Hippocampal formation (tissue), 2 donors: ENCODE measurements around the gene SCAPER.
"Not testable (repeated sequence)": the region's sequence is repeated elsewhere in the genome, so short reads cannot be mapped to it uniquely, and the experiment has no call there.

Experiments used
- DNase-seq, 2 donors: peaks; one replicate each; lab custom pipeline; 2025; lab: John Stamatoyannopoulos, UW

The SCAPER gene

GRCh38 chr15:76480267-76480666 lies 424.9 kb downstream of the SCAPER start:
- no peak for DNase-seq

- DNase-seq, result no peak
Measured at GRCh38 chr15:76470691-76471090, 434.4 kb downstream of the SCAPER start.

GRCh38 chr15:76468722-76469121 lies 436.4 kb downstream of the SCAPER start:
- DNase-seq, result no peak

GRCh38 chr15:76467136-76467535 lies 438.0 kb downstream of the SCAPER start:
- no peak for DNase-seq

- no peak for DNase-seq
Measured at GRCh38 chr15:76465728-76466127, 439.4 kb downstream of the SCAPER start.

GRCh38 chr15:76464247-76464646 lies 440.9 kb downstream of the SCAPER start:
- DNase-seq, result no peak

DNA sequence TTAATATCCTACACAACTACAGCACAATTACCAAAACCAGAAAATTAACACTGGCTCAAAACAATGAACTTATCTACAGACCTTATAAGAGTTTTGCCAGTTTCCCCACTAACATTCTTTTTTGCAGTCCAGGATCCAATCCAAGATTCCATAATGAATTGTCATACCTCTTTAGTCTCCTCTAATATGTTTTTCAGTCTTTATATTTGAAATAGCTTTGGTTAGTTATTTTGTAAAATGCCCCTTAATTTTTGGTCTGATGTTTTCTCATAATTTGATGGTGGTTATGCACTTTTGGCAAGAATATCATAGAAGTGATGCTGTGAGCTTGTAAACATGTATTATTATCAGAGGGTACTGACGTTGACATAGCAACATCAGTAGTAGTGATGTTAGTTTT lies 444.3 kb downstream of the SCAPER start:
- no peak for DNase-seq

DNA sequence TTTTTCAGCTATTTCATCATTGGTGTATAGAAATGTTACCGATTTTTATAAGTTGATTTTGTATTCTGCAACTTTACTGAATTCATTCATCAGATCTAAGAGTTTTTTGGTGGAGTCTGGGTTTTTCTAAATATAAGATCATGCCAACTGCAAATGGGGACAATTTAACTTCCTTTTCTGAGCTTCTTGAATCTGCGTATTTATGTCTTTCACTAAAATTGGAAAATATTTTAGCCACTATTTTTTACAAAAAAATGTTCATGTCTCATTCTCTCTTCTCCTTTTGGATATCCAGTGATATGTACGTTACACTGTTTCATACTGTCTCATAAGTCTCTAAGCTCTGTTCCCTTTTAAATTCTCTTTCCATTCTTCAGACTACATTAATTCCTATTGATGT lies 444.8 kb downstream of the SCAPER start:
- DNase-seq, result no peak

GRCh38 chr15:76451540-76451939 lies 453.6 kb downstream of the SCAPER start:
- DNase-seq, result no peak

GRCh38 chr15:76449455-76449854 lies 455.7 kb downstream of the SCAPER start:
- DNase-seq, result no peak

DNA sequence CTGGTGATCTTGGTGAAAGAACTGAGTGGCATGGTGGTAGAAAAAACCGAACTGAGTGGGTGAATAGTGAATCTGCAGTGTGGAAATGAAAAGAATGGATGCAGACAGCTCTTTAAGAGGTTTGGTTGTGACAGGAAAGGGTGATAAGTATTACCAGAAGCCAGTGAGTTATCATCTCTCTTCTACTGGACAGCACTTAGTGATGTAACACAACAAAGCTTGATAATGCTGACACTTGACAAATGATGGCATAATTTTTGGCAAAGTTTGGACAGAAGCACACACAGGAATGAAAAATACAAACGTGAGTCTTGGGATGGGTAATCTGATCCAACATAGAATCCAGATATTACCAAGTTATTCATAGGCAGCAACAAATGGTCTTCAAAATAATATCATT lies 456.4 kb downstream of the SCAPER start:
- DNase-seq, result no peak

DNA sequence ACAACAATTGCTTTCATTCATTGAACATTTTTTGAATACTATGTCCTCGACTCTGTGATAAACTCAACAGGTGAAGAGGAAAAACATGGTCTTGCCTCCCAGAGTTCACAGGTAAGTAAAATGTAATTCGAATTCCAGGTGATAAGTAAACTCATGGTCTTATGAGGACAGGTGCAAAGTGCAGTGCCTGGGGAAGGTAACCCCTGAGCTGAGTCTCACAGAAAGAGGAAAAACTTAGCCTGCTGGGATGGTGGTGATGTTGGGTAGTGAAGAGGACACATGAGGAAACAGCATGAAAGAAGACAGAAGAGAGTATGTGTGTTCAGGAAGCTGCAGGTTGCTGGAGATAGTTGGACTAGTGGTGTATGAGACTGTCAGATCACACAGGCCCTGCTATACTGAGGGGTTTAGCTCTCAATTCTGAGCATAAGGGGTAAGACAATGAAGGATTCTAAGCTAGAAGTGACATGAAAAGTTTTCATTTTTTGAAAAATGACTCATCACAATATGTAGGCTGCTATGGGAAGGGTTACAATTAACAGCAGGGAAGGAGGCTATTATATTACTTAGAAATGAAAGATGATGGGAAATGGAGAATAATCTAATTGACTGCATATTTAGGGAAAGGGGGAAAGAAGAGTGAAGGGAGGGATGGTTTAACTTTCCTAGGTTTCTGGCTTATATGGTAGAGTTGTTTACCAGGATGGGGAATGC lies 457.3 kb downstream of the SCAPER start:
- DNase-seq, result no peak

- no peak for DNase-seq
Measured at GRCh38 chr15:76440441-76440840, 464.7 kb downstream of the SCAPER start.

DNA sequence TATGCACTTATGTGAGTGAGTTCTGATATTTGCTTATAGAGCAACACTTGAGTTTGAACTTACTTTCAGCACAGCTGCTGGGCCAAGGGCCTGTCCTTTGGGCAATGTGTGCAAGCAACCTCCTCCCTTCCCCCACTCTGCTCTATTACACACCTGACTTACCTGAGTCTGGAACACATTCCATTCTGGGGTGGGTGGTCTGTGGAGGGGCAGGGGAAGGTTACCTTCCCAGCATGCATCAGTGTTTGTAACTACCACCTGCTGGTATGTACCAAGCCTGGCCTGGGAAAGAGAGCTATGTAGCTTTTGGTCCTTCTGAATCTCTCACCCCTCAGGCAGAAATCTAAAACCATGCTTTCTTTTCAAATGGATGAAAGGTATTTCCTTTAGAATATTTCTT lies 465.6 kb downstream of the SCAPER start:
- no peak for DNase-seq

- DNase-seq, result no peak
Measured at GRCh38 chr15:76433798-76434400, 471.2 kb downstream of the SCAPER start.

DNA sequence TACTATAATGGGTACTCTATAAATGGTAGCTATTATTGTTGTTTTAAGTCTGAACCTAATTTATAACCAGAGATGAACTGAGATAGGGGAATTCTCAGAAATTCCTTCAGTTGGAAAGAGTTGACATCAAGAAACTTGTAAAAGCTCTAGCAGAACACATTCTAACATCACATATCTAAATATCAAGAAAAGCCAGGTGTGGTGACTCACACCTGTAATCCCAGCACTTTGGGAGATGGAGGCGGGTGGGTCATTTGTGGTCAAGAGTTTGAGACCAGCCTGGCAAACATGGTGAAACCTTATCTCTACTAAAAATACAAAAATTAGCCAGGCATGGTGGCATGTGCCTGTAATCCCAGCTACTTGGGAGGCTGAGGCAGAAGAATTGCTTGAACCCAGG lies 472.1 kb downstream of the SCAPER start:
- DNase-seq, result not testable (repeated sequence)

GRCh38 chr15:76432604-76433003 lies 472.5 kb downstream of the SCAPER start:
- no peak for DNase-seq

- DNase-seq, result no peak
Measured at GRCh38 chr15:76431971-76432370, 473.2 kb downstream of the SCAPER start.

DNA sequence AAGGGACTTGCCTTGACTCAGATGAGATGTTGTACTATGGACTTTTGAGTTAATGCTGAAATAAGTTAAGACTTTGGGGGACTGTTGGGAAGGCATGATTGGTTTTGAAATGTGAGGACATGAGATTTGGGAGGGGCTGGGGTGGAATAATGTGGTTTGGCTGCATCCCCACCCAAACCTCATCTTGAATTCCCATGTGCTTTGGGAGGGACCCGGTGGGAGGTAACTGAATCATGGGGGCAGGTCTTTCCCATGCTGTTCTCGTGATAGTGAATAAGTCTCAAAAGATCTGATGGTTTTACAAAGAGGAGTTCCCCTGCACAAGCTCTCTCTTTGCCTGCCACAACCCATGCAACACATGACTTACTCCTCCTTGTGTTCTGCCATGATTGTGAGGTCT lies 474.4 kb downstream of the SCAPER start:
- not testable (repeated sequence) for DNase-seq

DNA sequence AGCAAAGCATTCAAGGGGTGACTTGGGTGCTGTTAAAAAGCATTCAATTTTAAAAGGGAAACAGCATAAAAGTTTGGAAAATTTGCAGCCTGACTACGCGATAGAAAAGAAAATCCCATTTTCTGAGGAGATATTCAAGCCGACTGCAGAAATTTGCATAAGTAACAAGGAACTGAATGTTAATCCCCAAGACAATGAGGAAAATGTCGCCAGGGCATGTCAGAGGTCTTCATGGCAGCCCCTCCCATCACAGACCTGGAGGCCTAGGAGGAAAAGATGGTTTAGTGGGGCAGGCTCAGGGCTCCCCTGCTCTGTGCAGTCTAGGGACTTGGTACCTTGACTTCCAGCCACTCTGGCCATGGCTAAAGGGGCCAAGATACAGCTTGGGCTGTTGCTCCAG lies 475.5 kb downstream of the SCAPER start:
- no peak for DNase-seq

GRCh38 chr15:76426941-76427340 lies 478.2 kb downstream of the SCAPER start:
- no peak for DNase-seq

DNA sequence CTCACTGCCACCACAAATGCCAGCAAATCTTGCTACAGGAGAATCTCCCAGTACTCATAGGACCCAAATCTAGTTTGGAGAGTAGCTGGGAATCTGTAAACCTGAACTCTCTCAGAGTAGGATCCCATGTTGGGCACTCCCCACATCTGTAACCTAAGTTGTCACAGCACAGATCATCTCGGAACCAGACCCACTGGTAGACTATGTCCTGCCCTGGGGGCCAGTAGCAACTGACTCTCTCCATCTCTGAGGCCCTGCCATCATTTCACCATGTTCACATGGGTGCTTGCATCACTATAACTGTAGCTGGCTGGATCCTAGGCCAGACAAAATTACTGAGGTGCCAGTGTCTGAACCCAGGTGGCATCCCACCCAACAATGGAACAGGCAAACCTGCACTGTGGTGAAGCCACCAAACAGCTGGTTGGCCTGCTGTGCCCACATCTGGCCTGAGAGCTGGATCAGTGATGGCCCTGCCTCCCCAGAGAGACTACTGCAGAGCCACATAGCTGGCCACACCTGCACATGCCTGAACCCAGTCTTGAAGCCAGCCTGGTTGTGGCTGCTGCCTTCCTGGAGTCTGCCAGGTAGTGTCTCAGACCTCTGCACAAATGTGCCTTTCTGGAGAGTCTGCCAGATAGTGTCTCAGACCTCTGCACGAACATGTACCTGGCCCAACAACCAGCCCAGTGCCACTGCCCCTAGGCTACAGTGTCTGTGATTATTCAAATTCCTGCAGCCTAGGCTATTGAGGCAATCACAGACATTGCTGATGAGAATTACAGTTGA lies 486.6 kb downstream of the SCAPER start:
- DNase-seq, result no peak

- DNase-seq, result no peak
Measured at GRCh38 chr15:76401285-76401684, 503.9 kb downstream of the SCAPER start.
